Activated CD4-positive, alpha-beta T cell treated with anti-CD3 and anti-CD28 coated beads, Interleukin-2, amount 50 U/mL, for 48 hours (primary cell): ENCODE measurements around the gene SDC1.

Source experiments
- DNase-seq, 2 experiments: peaks; one replicate each; pipeline ENCODE4 v3.0.0-alpha.2; 2020

The SDC1 gene

GRCh38 chr2:20227894-20228505 is 3.1 kb upstream of the SDC1 start:
- no peak for DNase-seq

- no peak for DNase-seq
Observed at GRCh38 chr2:20226152-20226545, 1.2 kb upstream of the SDC1 start.

GRCh38 chr2:20225294-20226151 is 593 bp upstream of the SDC1 start:
- peak; percentile 48 to 56 for DNase-seq

GRCh38 chr2:20224164-20224715 is 690 bp downstream of the SDC1 start:
- no peak for DNase-seq

GRCh38 chr2:20223407-20224163 is 1.3 kb downstream of the SDC1 start:
- DNase-seq = peak; percentile 22 to 29

GRCh38 chr2:20222769-20223406 is 2.0 kb downstream of the SDC1 start:
- no peak for DNase-seq

GRCh38 chr2:20222014-20222768 is 2.7 kb downstream of the SDC1 start:
- DNase-seq = no peak

- no peak for DNase-seq
Observed at GRCh38 chr2:20221555-20221973, 3.4 kb downstream of the SDC1 start.

GRCh38 chr2:20220806-20221554 is 4.0 kb downstream of the SDC1 start:
- no peak for DNase-seq

GRCh38 chr2:20219763-20220380 is 5.1 kb downstream of the SDC1 start:
- DNase-seq = no peak

- DNase-seq = no peak
Observed at GRCh38 chr2:20218331-20219320, 6.3 kb downstream of the SDC1 start.

- DNase-seq = no peak
Observed at GRCh38 chr2:20217041-20217970, 7.6 kb downstream of the SDC1 start.

- no peak for DNase-seq
Observed at GRCh38 chr2:20216130-20217025, 8.6 kb downstream of the SDC1 start.

- DNase-seq = no peak
Observed at GRCh38 chr2:20215183-20216040, 9.5 kb downstream of the SDC1 start.

GRCh38 chr2:20214566-20215182 is 10.3 kb downstream of the SDC1 start:
- no peak for DNase-seq
